ENCODE data around the gene STK10. TPM values are rescaled to one million over a fixed set of nuclear protein-coding genes. Genes with fewer than 3 reads are reported as not detected.

STK10 gene
- total and polyA plus RNA-seq, 9 of the 15 experiments (the other 6 are each of a cell fraction or from before 2014, with no cell fraction given), result 0.30 to 6.7 (median 2.4) TPM

DNA sequence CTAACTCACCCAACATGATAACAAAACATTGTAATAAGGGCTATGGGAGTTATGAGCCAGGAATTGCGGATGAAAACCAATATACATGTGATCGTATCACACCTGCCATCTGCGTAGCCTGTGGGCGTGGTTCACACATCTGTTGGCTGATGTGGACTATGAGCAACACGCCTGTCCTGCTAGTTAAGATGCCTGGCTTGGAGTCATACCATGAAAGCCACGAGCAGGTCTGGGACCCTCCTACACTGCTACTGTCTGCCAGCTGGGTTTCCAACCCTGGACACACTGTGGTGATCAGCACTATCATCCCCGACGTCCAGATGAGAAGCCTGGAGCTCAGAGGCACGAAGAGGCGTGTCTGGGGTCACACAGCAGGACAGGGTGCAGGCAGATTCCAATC, 40.2 kb downstream of the STK10 start (continued):
- TF ChIP-seq, protein P1, sequence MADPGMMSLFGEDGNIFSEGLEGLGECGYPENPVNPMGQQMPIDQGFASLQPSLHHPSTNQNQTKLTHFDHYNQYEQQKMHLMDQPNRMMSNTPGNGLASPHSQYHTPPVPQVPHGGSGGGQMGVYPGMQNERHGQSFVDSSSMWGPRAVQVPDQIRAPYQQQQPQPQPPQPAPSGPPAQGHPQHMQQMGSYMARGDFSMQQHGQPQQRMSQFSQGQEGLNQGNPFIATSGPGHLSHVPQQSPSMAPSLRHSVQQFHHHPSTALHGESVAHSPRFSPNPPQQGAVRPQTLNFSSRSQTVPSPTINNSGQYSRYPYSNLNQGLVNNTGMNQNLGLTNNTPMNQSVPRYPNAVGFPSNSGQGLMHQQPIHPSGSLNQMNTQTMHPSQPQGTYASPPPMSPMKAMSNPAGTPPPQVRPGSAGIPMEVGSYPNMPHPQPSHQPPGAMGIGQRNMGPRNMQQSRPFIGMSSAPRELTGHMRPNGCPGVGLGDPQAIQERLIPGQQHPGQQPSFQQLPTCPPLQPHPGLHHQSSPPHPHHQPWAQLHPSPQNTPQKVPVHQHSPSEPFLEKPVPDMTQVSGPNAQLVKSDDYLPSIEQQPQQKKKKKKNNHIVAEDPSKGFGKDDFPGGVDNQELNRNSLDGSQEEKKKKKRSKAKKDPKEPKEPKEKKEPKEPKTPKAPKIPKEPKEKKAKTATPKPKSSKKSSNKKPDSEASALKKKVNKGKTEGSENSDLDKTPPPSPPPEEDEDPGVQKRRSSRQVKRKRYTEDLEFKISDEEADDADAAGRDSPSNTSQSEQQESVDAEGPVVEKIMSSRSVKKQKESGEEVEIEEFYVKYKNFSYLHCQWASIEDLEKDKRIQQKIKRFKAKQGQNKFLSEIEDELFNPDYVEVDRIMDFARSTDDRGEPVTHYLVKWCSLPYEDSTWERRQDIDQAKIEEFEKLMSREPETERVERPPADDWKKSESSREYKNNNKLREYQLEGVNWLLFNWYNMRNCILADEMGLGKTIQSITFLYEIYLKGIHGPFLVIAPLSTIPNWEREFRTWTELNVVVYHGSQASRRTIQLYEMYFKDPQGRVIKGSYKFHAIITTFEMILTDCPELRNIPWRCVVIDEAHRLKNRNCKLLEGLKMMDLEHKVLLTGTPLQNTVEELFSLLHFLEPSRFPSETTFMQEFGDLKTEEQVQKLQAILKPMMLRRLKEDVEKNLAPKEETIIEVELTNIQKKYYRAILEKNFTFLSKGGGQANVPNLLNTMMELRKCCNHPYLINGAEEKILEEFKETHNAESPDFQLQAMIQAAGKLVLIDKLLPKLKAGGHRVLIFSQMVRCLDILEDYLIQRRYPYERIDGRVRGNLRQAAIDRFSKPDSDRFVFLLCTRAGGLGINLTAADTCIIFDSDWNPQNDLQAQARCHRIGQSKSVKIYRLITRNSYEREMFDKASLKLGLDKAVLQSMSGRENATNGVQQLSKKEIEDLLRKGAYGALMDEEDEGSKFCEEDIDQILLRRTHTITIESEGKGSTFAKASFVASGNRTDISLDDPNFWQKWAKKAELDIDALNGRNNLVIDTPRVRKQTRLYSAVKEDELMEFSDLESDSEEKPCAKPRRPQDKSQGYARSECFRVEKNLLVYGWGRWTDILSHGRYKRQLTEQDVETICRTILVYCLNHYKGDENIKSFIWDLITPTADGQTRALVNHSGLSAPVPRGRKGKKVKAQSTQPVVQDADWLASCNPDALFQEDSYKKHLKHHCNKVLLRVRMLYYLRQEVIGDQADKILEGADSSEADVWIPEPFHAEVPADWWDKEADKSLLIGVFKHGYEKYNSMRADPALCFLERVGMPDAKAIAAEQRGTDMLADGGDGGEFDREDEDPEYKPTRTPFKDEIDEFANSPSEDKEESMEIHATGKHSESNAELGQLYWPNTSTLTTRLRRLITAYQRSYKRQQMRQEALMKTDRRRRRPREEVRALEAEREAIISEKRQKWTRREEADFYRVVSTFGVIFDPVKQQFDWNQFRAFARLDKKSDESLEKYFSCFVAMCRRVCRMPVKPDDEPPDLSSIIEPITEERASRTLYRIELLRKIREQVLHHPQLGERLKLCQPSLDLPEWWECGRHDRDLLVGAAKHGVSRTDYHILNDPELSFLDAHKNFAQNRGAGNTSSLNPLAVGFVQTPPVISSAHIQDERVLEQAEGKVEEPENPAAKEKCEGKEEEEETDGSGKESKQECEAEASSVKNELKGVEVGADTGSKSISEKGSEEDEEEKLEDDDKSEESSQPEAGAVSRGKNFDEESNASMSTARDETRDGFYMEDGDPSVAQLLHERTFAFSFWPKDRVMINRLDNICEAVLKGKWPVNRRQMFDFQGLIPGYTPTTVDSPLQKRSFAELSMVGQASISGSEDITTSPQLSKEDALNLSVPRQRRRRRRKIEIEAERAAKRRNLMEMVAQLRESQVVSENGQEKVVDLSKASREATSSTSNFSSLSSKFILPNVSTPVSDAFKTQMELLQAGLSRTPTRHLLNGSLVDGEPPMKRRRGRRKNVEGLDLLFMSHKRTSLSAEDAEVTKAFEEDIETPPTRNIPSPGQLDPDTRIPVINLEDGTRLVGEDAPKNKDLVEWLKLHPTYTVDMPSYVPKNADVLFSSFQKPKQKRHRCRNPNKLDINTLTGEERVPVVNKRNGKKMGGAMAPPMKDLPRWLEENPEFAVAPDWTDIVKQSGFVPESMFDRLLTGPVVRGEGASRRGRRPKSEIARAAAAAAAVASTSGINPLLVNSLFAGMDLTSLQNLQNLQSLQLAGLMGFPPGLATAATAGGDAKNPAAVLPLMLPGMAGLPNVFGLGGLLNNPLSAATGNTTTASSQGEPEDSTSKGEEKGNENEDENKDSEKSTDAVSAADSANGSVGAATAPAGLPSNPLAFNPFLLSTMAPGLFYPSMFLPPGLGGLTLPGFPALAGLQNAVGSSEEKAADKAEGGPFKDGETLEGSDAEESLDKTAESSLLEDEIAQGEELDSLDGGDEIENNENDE (IDR thresholded peaks at IDR 0.05; ENCODE audit: low read depth, low read length), result no peak
- TF ChIP-seq ZNF764 (CRISPR knock-in tag; IDR thresholded peaks at IDR 0.05; ENCODE audit: low read depth), result no peak
- peak; percentile 65 for TF ChIP-seq CXXC5 (CRISPR knock-in tag; IDR thresholded peaks at IDR 0.05)
- TF ChIP-seq, protein P2, sequence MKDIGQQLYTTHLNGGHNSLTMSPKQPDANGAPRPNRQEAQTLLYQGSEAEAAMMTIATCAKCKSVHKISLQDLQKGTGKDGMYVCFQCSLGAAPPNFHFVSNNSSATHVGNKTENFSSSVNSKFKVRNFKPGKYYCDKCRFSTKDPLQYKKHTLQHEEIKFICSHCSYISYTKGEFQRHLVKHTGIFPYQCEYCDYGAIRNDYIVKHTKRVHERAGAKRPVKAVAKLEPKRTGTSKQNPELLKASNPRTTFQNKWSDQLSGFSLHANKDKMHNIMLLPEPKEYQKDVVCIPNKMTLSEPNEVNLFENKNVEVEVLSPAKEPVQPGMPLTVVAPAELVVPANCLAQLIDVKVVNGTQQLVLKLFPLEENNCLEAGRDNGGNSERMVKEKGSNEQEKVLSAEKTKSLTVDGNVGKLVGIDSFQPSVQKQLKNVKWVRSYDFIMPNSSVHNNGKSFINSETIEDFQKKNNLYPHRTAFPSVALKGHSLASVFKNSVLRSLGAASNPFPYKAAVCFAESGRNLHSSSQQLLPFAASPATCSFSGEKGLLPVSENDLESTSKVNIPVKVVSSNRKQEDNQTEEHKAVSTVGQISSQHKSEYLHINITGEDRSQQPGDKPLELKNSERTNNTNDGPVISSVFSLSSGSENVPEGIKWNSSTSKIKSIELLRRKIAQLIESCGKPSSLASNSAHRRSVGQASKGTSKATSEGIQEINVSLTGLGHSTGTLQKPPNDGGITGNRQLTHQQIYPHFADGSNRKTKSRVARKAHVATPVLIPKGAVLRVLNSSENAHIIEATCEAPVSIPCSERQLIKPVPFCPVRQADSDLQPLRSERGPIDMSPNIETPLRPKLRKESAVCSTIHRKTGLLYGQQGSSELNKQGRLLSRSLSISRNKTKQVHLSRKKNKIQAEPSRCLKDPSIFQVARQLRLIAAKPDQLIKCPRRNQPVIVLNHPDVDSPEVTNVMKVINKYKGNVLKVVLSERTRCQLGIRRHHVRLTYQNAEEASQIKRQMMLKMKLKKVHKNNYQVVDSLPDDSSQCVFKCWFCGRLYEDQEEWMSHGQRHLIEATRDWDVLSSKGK (CRISPR knock-in tag; IDR thresholded peaks at IDR 0.05), result no peak
- no peak for TF ChIP-seq SFPQ (IDR thresholded peaks at IDR 0.05; ENCODE audit: low read depth, low read length)
- TF ChIP-seq CBFA2T2 (conservative IDR thresholded peaks at IDR 0.05), result peak; percentile 77
